Astrocyte (in vitro differentiated cells and primary cell): ENCODE results near the gene ABCC10. TPM values are rescaled to one million over a fixed set of nuclear protein-coding genes. Genes with fewer than 3 reads are reported as not detected.

Source experiments
- DNase-seq: peaks from one replicate; pipeline ENCODE4 v3.0.0-alpha.2; 2010; ENCODE audit warnings: low read depth
- FAIRE-seq: peaks from 2 replicates; lab custom pipeline; 2011; peaks lifted over from hg19 to GRCh38; lab: Jason Lieb, UNC
- H2AFZ ChIP-seq: 2 replicates; pipeline ENCODE4 v1.6.0; 2012; ENCODE audit warnings: low read depth, low read length, inconsistent platforms
- H3K27ac ChIP-seq: 2 replicates; pipeline ENCODE4 v1.5.1; 2011; ENCODE audit warnings: low read depth, low read length, inconsistent platforms
- H3K27me3 ChIP-seq: 2 replicates; pipeline ENCODE4 v1.6.0; 2011; ENCODE audit warnings: low read length, inconsistent platforms; ENCODE audit not compliant: insufficient read depth
- H3K36me3 ChIP-seq: 2 replicates; pipeline ENCODE4 v1.5.1; 2011; ENCODE audit warnings: low read length, inconsistent platforms; ENCODE audit not compliant: insufficient read depth
- H3K4me1 ChIP-seq: 2 replicates; pipeline ENCODE4 v1.5.1; 2011; ENCODE audit warnings: low read length, inconsistent platforms; ENCODE audit not compliant: insufficient read depth
- H3K4me2 ChIP-seq: 2 replicates; pipeline ENCODE4 v1.6.0; 2012; ENCODE audit warnings: low read length, inconsistent platforms
- H3K4me3 ChIP-seq: 2 replicates; pipeline ENCODE4 v1.5.1; 2011; ENCODE audit warnings: low read depth, mild to moderate bottlenecking, low read length, inconsistent platforms; ENCODE audit not compliant: insufficient read depth
- H3K79me2 ChIP-seq: 2 replicates; pipeline ENCODE4 v1.6.0; 2012; ENCODE audit warnings: mild to moderate bottlenecking, low read length, inconsistent platforms; ENCODE audit not compliant: insufficient read depth
- H3K9ac ChIP-seq: 2 replicates; pipeline ENCODE4 v1.6.0; 2012; ENCODE audit warnings: mild to moderate bottlenecking, low read length, inconsistent platforms
- H3K9me3 ChIP-seq: 2 replicates; pipeline ENCODE4 v1.5.1; 2012; ENCODE audit warnings: low read depth, mild to moderate bottlenecking, low read length, inconsistent platforms; ENCODE audit not compliant: insufficient read depth
- H4K20me1 ChIP-seq: 2 replicates; pipeline ENCODE4 v1.6.0; 2012; ENCODE audit warnings: low read length, inconsistent platforms; ENCODE audit not compliant: insufficient read depth
- H3K27ac Mint-ChIP-seq: one replicate; pipeline ENCODE4 v1.8.0; 2021; ENCODE audit warnings: mild to moderate bottlenecking, mixed read lengths; ENCODE audit not compliant: unreplicated experiment
- H3K27me3 Mint-ChIP-seq: one replicate; pipeline ENCODE4 v1.8.0; 2021; ENCODE audit warnings: low read depth, mixed read lengths; ENCODE audit not compliant: unreplicated experiment
- H3K36me3 Mint-ChIP-seq: one replicate; pipeline ENCODE4 v1.8.0; 2021; ENCODE audit warnings: low read depth, mixed read lengths; ENCODE audit not compliant: unreplicated experiment
- H3K4me1 Mint-ChIP-seq: one replicate; pipeline ENCODE4 v1.8.0; 2021; ENCODE audit warnings: low read depth, mixed read lengths; ENCODE audit not compliant: unreplicated experiment
- H3K4me3 Mint-ChIP-seq: one replicate; pipeline ENCODE4 v1.8.0; 2021; ENCODE audit warnings: mild to moderate bottlenecking, moderate library complexity, mixed read lengths; ENCODE audit not compliant: unreplicated experiment
- H3K9me3 Mint-ChIP-seq: one replicate; pipeline ENCODE4 v1.8.0; 2021; ENCODE audit warnings: mild to moderate bottlenecking, mixed read lengths; ENCODE audit not compliant: unreplicated experiment
- EZH2 ChIP-seq: IDR thresholded peaks from 2 replicates; pipeline ENCODE4 v1.6.1; 2012; ENCODE audit warnings: mild to moderate bottlenecking, low read length, inconsistent platforms; ENCODE audit not compliant: insufficient read depth
- total RNA-seq: library from RNA; stranded (reverse); gene quantifications from 2 replicates; pipeline ENCODE4 v1.2.1, GENCODE V29; 2021
- TF ChIP-seq, protein P1 (sequence below): IDR thresholded peaks from 2 replicates; pipeline ENCODE4 v1.5.1; 2011; ENCODE audit warnings: low read depth, mild to moderate bottlenecking, inconsistent platforms, low read length, moderate library complexity; ENCODE audit not compliant: insufficient read depth

Gene ABCC10
- total RNA-seq, 1 donor from 2014 or later: 37.2 TPM

DNA sequence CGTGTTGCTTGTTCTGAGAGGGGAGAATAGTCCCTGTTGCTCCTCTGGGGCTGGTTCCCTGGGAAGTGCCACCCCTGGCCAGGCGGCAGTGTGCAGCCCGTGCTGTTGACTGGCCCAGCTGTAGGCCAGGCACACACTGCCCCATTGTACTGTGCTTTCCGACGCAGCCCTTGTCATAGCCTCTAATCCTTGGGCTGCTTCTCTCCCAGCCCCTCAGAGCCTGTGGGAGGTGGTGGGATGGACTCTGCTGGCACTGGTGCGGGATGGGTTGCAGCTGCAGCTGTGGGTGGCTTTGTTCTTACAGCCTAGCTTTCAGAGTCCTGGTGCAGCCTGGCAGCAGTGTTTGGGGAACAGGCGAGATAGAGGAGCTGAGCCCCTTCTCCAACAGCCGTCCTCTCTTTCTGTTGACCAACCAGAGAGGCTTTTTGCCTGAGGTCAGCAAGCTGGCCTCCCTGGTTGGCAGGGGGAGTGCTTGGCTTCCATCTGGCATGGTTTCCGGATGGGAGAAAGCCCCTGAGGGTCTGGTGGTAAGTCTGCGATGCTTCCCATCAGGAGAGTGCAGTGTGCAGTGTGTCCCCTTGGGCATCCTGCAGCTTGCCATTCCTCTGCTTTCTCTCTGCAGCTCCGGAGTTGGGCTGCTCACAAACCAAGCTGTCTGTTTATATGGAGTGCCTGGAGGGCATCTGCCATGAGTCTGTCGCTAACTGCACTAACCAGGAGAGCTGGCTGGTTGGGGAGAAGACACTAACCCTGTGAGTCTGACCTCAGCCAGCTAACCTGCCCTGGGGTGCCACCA lies 62.1 kb downstream of the ABCC10 start:
- Histone ChIP-seq H3K27me3 (no peaks in the 10 kb centered on the region), H3K27ac (no peak overlapping the region), H3K4me2 (no peak overlapping the region), H3K79me2 (peaks cover 44% of the 10 kb centered on the region), H3K4me1 (peaks cover 23% of the 10 kb centered on the region), H4K20me1 (peaks cover 57% of the 10 kb centered on the region), H3K36me3 (no peaks in the 10 kb centered on the region), H3K4me3 (no peak overlapping the region), H3K9me3 (no peaks in the 10 kb centered on the region), H3K9ac (no peak overlapping the region), H2AFZ (no peak overlapping the region)
- Mint-ChIP-seq H3K9me3 (no peaks in the 10 kb centered on the region), H3K36me3 (peaks cover 5% of the 10 kb centered on the region), H3K4me3 (peak overlapping the region; percentile 9), H3K27me3 (no peaks in the 10 kb centered on the region), H3K27ac (no peak overlapping the region), H3K4me1 (peaks cover 16% of the 10 kb centered on the region)
- DNase-seq: no peak
- FAIRE-seq: no peak
- TF ChIP-seq EZH2: no peak
- TF ChIP-seq, protein P1, sequence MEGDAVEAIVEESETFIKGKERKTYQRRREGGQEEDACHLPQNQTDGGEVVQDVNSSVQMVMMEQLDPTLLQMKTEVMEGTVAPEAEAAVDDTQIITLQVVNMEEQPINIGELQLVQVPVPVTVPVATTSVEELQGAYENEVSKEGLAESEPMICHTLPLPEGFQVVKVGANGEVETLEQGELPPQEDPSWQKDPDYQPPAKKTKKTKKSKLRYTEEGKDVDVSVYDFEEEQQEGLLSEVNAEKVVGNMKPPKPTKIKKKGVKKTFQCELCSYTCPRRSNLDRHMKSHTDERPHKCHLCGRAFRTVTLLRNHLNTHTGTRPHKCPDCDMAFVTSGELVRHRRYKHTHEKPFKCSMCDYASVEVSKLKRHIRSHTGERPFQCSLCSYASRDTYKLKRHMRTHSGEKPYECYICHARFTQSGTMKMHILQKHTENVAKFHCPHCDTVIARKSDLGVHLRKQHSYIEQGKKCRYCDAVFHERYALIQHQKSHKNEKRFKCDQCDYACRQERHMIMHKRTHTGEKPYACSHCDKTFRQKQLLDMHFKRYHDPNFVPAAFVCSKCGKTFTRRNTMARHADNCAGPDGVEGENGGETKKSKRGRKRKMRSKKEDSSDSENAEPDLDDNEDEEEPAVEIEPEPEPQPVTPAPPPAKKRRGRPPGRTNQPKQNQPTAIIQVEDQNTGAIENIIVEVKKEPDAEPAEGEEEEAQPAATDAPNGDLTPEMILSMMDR: no peak

DNA sequence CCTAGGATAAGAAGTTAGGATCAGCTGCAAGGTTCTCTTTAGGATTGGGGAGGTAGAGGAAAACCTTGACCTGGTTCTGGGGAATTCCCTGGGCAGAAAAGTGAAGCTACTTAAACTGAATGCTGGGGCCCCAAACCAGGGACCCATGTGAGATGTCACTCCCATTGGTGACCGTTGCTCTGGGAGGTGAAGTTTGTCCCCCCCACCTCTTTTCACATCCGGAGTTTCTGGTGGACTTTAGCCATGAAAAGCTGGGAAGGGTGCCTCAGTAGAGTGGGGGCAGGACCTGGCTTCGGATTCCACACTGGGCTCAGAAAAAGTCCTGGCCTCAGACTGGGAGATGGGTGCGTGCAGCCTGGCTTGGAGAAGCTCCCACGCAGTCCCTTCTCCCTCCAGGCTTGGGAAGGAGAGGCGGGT lies 63.2 kb downstream of the ABCC10 start:
- FAIRE-seq: no peak
- H3K4me1 ChIP-seq: peaks cover 26% of the 10 kb centered on the region
- Mint-ChIP-seq H3K4me3 (no peak overlapping the region), H3K4me1 (peaks cover 16% of the 10 kb centered on the region), H3K27me3 (no peaks in the 10 kb centered on the region), H3K27ac (no peak overlapping the region), H3K9me3 (no peaks in the 10 kb centered on the region), H3K36me3 (peaks cover 5% of the 10 kb centered on the region)
- H3K27me3 ChIP-seq: no peaks in the 10 kb centered on the region
- H3K36me3 ChIP-seq: no peaks in the 10 kb centered on the region
- no peak overlapping the region for H3K27ac ChIP-seq
- H3K9ac ChIP-seq: no peak overlapping the region
- H3K4me3 ChIP-seq: no peak overlapping the region
- TF ChIP-seq EZH2: no peak
- TF ChIP-seq, protein P1: no peak
- H2AFZ ChIP-seq: no peak overlapping the region
- H3K4me2 ChIP-seq: no peak overlapping the region
- H3K79me2 ChIP-seq: peaks cover 47% of the 10 kb centered on the region
- H3K9me3 ChIP-seq: no peaks in the 10 kb centered on the region
- no peak for DNase-seq
- H4K20me1 ChIP-seq: peaks cover 57% of the 10 kb centered on the region
